HPDE6-E6E7 (cell line): ENCODE data around the gene GABRG3.

Source experiments
- DNase-seq: peaks from one replicate; pipeline ENCODE4 v3.0.0; 2011; ENCODE audit warnings: missing footprints; ENCODE audit errors: extremely low spot score

Gene GABRG3

DNA sequence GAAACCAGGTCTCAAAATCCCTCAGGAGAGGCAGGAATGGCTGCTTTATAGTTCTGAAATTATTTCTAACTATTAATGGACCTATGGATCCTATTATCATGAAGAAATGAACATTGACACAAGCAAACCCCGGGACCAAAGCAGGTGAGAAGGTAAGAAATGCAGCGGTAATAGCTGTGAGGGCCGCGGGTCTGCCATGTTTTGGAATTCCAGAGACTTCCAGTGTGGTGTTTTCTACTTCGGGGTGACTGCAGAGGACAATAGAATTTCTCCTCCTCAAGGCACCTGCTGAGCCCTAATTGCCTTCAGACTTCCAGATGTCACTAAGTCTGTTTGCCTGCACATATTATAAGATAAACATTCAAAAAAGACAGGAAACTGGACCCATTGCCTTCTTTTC lies 437.4 kb downstream of the GABRG3 start:
- DNase-seq = no peak

DNA sequence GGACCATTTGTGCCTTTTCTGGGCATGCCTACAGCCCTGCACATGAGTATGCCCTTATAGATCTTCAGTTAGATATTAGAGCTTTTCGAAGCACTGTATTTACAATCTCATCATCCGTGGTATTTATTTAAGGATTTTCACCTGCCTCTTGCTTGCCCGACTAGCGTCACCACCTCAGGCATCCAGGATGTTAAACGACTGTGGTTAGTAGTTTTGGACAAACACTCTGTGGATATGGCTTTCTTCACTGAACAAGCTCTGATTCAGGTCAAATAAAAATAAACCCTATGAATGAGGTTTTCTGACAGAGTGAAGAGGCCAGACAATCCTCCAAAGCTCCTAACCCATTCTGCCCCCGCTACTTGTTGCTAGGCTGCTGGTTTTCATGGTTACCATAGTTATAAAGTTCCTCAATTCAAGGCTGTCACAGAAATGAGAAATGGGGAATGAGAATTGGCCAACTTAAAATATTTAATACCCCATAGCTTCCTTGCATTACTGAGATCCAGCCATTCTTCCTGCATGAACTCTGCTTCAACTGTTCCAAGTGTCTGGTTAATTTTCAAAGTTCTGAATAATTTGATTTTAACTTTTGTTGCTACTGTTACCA lies 440.1 kb downstream of the GABRG3 start:
- no peak for DNase-seq

- DNase-seq = no peak
Measured at GRCh38 chr15:27412415-27412814, 441.4 kb downstream of the GABRG3 start.

GRCh38 chr15:27414168-27414870 lies 443.3 kb downstream of the GABRG3 start:
- DNase-seq = no peak

- no peak for DNase-seq
Measured at GRCh38 chr15:27418726-27419125, 447.7 kb downstream of the GABRG3 start.

GRCh38 chr15:27422997-27423396 lies 452.0 kb downstream of the GABRG3 start:
- DNase-seq = no peak

DNA sequence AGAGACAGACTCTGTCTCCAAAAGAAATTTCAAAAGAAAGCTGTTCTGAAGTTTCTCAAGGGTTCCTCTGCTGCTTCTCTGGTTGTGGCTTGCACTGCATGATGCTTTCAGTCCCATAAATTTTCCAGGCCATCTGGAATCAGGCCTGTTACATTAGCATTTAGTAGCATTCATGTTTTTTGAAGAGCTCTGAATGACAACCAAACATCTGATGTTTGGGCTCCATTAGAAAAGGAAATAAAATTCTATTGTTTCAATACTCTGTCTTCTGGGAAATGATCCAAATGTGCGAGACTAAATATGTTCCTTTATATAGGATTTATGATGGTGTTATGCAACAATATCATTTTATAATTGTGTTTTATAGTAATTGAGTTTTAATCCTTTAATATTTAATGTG lies 455.8 kb downstream of the GABRG3 start:
- DNase-seq = no peak

GRCh38 chr15:27427276-27427675 lies 456.3 kb downstream of the GABRG3 start:
- DNase-seq = no peak

DNA sequence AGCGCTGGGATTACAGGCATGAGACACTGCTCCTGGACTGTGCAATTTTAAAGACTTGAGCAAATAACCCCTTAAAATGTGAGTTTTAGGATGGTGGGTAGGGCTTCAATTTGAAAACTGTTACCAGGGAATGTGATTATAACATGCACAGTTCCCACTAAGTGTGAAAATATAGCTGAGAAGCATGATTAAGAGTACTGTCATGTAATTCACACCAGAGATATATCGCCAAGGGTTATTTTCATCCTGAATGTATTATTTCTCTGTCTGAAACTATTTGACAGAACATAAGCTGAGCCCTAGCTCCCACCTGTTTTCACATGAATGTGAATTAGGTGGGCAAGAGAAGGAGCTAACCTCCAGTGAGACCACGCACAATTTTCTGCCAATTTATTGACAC lies 457.2 kb downstream of the GABRG3 start:
- DNase-seq = no peak

DNA sequence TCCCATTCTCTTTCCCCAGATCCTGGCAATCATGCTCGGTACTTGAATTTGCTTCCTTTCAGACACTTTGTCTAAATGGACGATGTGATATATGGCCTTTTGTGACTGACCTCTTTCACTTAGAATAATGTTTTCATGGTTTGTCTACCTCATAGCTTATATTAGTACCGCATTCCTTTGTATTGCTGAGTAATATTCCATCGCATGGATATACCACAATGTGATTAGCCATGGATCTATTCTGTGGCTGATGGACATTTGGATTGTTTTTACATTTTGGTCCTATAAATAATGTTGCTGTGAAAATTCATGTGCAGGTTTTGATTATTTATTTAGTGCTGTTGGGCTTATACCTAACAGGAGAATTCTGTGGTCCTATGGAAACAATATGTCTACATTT lies 458.6 kb downstream of the GABRG3 start:
- no peak for DNase-seq

- DNase-seq = no peak
Measured at GRCh38 chr15:27433604-27434003, 462.6 kb downstream of the GABRG3 start.

DNA sequence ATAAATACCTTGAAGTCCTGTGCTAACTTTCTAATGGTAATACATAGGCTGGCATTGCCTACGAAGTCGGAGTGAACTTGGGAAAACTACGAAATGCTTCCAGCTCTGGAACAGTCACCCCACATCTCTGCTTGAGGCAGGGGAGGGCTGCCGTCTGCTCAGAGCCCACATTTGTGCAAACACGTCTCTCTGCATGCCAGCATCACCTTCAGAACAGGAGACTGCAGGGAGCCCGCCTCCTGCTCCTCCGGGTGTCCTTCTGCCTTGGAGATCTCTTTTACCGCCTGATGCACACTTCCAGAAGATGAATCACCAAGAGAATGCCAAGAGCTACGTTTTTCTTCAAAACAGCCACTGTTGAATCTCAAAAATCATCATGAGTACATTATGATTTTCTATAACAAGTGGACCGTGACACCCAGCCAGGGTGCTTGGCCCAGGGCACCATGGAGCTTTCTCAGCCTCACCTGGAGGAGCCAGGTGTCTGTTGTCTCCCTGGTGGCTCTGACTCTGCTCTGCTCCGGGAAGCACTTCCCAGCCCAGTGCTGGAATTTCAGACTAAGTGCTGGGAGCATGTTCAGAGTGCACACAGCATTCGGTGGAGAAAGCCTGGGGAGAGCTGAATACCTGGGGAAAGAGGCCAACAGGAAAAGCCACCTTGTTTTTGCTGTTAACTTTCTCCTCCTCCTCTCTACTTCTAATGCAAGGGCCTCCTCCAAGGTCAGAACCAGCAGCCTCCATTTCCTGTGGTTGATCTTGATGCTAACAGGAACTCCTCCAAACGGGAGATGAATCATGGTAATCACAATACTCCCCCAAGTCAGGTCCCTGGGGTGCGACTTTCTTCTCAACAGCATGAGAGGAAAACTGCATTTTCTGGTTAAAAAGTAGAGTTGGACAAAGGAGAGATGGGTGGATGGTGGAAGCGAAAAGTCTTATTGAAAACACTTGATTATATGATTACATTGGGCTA lies 467.7 kb downstream of the GABRG3 start:
- no peak for DNase-seq

DNA sequence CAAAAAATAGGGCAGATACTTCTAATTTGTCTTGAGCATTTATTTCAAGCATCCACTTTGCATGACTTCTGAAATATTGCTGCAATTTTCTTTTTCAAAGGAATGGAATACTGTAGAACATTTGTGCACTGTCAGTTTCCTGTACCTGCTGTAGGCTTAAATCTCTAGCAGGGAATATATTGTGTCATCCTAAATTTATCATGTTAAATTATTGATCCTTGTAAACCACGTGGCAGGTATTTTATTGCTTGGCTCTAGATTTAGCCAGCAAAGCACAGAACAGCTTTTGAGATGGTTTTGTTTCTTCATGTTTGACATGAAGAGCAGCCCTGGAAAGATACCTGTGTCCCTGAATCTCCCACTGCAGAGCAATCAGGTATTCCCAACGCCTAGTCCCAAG lies 470.1 kb downstream of the GABRG3 start:
- no peak for DNase-seq

- DNase-seq = no peak
Measured at GRCh38 chr15:27448234-27448633, 477.3 kb downstream of the GABRG3 start.

- no peak for DNase-seq
Measured at GRCh38 chr15:27448986-27449385, 478.0 kb downstream of the GABRG3 start.

GRCh38 chr15:27449941-27450340 lies 479.0 kb downstream of the GABRG3 start:
- no peak for DNase-seq

DNA sequence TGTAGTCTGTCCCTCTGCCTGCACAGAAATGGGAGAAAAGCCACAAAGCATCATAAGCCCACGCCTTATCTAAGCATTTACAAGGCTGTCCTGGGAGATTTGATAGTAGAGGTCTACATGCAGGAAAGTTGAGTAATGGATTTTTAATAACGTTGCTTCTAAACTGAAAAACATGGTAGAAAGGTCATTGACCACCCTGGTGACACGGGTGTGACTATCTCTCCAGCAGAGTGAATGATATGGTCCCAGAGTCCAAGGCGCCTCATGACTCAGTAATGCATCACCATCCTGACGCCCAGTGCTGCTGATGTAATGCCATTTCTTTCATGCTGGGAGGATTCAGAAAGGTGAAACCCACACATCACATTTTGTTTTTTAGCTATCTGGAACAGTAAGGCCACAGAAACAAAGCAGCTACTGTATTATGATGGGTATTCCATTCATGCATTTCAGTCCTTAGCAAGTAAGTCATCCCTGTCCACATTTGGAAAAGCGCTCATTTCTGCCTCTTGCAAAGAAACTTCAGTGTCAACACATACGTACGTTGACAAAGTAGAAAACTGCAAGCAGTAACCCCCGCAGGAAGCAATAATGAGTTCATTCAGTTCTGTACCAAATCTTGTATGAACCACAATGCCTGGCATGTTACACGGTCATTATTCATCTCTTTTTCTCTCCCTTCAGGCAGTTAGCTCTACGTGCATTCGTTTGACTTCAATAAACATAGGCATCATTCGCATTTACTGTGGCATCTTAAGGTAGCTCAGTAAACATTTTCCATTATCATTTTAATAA lies 483.5 kb downstream of the GABRG3 start:
- no peak for DNase-seq

DNA sequence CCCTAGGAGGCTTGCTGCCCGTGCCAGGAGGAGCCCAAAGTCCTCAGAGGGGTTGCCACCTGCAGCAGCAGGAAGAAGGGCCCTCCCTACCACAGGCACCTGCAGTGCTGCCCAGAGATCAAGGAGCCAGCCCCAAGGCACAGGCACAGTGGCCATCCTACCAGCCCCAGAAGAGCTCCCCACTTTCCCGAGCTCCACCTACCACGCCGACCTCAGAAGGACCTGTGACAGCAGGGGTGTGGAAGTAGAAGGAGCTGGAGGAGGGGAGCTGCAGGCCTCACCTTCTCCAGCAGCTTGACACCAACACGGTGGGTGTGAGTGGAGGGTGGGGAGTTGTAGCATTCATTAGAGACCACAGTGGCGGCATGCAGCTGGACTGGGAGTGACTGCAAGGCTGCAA lies 485.8 kb downstream of the GABRG3 start:
- no peak for DNase-seq

DNA sequence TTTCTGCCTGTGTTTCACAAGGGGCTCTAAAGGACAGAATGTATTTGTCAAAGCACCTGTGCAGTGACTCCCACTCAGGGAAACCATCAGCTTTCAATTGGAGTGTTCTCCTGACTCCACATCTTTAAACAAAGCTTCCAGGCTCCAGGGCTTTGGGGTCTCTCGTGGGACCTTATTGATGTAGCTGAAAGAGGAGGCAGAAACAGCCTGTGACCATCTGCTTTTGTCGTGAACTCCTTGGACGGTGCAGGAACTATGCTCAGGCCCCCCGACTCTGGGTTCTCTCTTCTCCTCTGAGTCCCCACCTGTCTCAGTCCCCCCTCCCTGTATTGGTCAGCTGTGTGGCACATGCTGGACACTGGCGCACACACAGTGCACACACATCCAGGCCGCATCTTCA lies 486.8 kb downstream of the GABRG3 start:
- no peak for DNase-seq

DNA sequence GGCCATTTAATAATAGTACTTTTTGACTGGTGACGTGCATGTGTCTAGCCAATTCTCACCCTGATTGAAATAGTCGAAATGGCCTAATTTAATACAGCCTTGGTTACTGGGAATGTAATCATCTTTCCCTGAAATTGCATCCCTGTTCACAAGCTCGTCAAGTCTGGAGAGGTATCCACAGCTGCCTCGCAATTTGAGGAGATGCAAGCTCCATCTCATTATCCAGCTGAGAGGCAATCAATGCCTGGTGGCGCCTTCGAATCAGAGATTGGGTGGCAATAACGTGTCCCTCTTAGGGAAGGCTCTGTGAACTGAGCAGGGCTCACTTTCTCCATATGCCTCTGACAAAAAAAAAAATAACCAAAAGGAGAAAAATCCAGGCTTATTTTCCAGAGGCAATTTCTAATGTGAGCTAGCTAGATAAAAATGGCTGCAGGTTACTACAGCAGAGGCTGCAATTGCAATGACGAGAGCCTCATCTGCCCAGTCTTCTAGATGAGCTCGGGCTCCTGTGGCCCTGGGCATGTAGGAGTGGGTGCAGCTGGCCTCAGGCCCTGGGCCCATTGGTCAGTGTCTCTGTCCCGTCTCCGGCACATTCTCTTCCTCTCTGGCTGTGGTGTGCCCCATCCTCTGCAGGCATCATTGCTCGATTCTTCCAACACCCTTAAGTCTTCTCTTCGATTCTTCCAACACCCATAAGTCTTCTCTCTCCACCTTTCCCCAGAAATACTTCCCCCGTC lies 487.5 kb downstream of the GABRG3 start:
- DNase-seq = no peak

GRCh38 chr15:27459836-27460235 lies 488.9 kb downstream of the GABRG3 start:
- DNase-seq = no peak
